ENCODE results near the gene ATP6V1C2.

DNA sequence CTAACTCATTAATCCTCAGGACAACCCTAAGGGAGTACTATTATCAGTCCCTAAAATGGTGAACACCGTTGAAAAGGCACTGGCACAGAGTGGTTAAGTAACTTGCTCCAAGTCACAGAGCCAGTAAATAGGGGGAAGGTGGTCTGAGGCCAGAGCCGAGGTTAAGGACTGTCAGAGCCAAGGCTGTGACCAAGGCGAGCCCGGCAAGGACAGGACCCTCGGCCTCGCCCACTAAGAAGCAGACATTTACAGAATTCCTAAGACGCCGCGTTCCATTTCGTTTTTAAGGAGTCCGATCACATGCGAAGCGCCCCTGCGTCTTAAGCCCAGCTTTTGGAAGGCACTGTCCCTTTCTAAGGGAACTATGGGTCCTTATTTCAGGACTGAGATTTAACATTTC is 90.1 kb downstream of the ATP6V1C2 start:
- TF ChIP-seq, protein P1, sequence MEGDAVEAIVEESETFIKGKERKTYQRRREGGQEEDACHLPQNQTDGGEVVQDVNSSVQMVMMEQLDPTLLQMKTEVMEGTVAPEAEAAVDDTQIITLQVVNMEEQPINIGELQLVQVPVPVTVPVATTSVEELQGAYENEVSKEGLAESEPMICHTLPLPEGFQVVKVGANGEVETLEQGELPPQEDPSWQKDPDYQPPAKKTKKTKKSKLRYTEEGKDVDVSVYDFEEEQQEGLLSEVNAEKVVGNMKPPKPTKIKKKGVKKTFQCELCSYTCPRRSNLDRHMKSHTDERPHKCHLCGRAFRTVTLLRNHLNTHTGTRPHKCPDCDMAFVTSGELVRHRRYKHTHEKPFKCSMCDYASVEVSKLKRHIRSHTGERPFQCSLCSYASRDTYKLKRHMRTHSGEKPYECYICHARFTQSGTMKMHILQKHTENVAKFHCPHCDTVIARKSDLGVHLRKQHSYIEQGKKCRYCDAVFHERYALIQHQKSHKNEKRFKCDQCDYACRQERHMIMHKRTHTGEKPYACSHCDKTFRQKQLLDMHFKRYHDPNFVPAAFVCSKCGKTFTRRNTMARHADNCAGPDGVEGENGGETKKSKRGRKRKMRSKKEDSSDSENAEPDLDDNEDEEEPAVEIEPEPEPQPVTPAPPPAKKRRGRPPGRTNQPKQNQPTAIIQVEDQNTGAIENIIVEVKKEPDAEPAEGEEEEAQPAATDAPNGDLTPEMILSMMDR (IDR thresholded peaks at IDR 0.05) = no peak
- TF ChIP-seq ZFX (IDR thresholded peaks at IDR 0.05; ENCODE audit: borderline replicate concordance) = no peak
